ENCODE results near the gene NAT8L. TPM values are rescaled to one million over a fixed set of nuclear protein-coding genes. Genes with fewer than 3 reads are reported as not detected.

NAT8L gene
- total and polyA plus RNA-seq, 8 donors = 0.31 to 0.73 (median 0.50) TPM; not detected in 4

DNA sequence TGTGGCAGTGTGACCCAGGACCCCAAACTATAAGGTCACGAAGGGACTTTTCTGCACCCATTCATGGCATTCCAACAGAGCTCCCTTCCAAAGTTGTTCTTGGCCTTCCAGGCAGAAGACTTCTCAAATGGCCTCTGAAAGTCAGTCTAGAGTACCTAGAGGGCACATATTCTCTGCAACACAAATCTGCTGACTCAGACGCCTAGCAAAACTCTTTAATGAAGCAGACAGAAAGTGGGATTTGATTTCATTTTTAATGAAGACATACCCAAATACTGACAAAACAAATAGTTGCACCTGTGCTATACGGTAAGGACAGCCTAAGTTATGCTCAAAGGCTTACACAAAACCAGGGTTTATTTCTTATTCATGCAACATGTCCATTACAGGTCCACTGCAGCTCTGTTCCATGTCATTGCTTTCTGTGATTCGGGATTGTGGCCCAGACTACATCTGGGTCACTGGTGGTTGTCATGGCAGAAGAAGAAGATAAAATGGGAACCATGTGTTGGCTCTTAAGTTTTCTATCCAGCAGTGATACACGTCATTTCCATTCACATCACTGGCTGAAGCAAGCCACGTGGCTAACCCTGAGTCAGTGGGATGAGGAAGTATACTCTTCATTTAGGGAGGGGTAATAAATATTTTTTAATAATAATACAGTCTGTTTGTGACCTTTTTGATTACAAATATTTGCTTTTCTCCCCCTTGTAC is 57.7 kb downstream of the NAT8L start:
- no peak overlapping the region for H3K4me3 ChIP-seq
- 81 to 91% (median 87%) methylated on average over 6 of the region's 6 CpGs for WGBS, 5 donors
- H3K36me3 ChIP-seq = no peaks in the 10 kb centered on the region
- no peak for DNase-seq
- no peaks in the 10 kb centered on the region for H3K9me3 ChIP-seq
- no peaks in the 10 kb centered on the region for H3K4me1 ChIP-seq
- H3K27ac ChIP-seq = no peak overlapping the region
- no peak for TF ChIP-seq POLR2AphosphoS5 (IDR thresholded peaks at IDR 0.05)
- TF ChIP-seq POLR2A (IDR thresholded peaks at IDR 0.05) = no peak
- no peak for TF ChIP-seq EP300 (IDR thresholded peaks at IDR 0.05)
- TF ChIP-seq, protein P1, sequence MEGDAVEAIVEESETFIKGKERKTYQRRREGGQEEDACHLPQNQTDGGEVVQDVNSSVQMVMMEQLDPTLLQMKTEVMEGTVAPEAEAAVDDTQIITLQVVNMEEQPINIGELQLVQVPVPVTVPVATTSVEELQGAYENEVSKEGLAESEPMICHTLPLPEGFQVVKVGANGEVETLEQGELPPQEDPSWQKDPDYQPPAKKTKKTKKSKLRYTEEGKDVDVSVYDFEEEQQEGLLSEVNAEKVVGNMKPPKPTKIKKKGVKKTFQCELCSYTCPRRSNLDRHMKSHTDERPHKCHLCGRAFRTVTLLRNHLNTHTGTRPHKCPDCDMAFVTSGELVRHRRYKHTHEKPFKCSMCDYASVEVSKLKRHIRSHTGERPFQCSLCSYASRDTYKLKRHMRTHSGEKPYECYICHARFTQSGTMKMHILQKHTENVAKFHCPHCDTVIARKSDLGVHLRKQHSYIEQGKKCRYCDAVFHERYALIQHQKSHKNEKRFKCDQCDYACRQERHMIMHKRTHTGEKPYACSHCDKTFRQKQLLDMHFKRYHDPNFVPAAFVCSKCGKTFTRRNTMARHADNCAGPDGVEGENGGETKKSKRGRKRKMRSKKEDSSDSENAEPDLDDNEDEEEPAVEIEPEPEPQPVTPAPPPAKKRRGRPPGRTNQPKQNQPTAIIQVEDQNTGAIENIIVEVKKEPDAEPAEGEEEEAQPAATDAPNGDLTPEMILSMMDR (IDR thresholded peaks at IDR 0.05) = no peak
- intact Hi-C loops (cut with DNase I; ENCODE audit: low total_unique reads) = no loop called here
- H3K27me3 ChIP-seq = no peaks in the 10 kb centered on the region

Other genes with a start within 250 kb of the NAT8L start
- 100 to 1,000 TPM in 1 of 5 donors, 10 to 100 TPM in 4; 46.4 to 255 (median 58.9) TPM for gene LETM1, start 203.2 kb upstream of the NAT8L start, total RNA-seq
- gene LETM1, start 203.2 kb upstream of the NAT8L start, polyA plus RNA-seq = 10 to 100 TPM in 2 of 3 donors, 1 to 10 TPM in 1; 5.3 to 12.2 (median 10.3) TPM
- 100 to 1,000 TPM in 2 of 5 donors, 10 to 100 TPM in 3; 55.6 to 176 (median 66.1) TPM for gene NSD2, start 187.9 kb upstream of the NAT8L start, total RNA-seq
- 10 to 100 TPM in 1 of 3 donors, 1 to 10 TPM in 2; 4.9 to 10.5 (median 9.4) TPM for gene NSD2, start 187.9 kb upstream of the NAT8L start, polyA plus RNA-seq
- 10 to 100 TPM in 4 of 5 donors, 1 to 10 TPM in 1; 5.8 to 82.9 (median 21.0) TPM for gene NELFA, start 50.4 kb upstream of the NAT8L start, total RNA-seq
- gene NELFA, start 50.4 kb upstream of the NAT8L start, polyA plus RNA-seq = 10 to 100 TPM; 13.6 to 28.5 (median 15.5) TPM
- 10 to 100 TPM in 4 of 5 donors, 1 to 10 TPM in 1; 7.6 to 37.4 (median 17.5) TPM for gene HAUS3, start 182.8 kb downstream of the NAT8L start, total RNA-seq
- 1 to 10 TPM; 5.5 to 7.4 (median 6.8) TPM for gene HAUS3, start 182.8 kb downstream of the NAT8L start, polyA plus RNA-seq
- 1 to 10 TPM in 2 of 5 donors, under 1 TPM in 1, not detected in 2; 0.29 to 5.1 (median 1.4) TPM for gene POLN, start 182.8 kb downstream of the NAT8L start, total RNA-seq
- gene POLN, start 182.8 kb downstream of the NAT8L start, polyA plus RNA-seq = 1 to 10 TPM in 2 of 3 donors, under 1 TPM in 1; 0.90 to 1.7 (median 1.3) TPM
- gene MXD4, start 202.8 kb downstream of the NAT8L start, total RNA-seq = 100 to 1,000 TPM in 1 of 5 donors, 10 to 100 TPM in 4; 22.8 to 114 (median 48.7) TPM
- gene MXD4, start 202.8 kb downstream of the NAT8L start, polyA plus RNA-seq = 10 to 100 TPM; 19.1 to 49.4 (median 30.1) TPM